Measurements from ENCODE around the gene TGFB1.

TGFB1 gene

DNA sequence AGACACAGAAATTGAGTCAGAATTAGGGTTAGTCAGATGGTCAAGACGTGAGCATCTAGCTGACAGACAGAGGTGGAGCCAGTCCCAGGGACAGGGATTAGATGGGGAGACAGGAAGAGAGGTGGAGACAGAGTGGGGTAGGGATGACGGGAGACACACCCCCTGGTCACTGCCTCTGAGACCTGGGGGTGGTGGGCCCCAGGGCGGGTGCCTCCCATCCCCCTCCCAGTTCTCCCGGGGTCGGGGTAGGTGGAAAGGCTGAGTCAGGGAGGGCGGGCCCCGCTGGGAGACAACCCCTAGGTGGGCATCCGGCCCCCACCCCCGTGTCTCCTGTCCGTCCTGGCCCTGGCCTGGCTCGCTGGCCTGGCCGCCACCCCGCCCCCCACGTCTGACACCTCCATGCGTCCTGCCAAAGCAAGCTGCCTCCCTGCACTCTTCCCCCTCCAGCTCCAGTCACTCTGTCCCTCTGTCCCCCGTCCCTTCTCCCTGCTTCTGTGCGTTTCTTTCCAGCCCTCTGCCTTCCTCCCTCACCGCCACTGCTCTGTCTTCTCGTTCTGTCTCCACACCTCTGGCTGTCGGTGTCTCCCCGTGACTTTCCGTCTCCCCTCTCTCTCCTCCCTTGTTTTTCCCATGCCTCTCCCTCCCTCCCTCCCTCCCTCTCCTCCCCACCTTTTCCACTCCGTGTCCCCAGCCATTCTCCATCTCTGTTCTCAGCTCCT is 28.6 kb downstream of the TGFB1 start:
- no peak for FAIRE-seq
- no peak for TF ChIP-seq POLR2A (IDR thresholded peaks at IDR 0.05; ENCODE audit: low read depth, low read length)
- TF ChIP-seq TAF1 (IDR thresholded peaks at IDR 0.05; ENCODE audit: borderline replicate concordance, low read depth, low read length), result no peak
- peak; percentile 39; the same call in 1 of the 2 replicates for TF ChIP-seq POLR2AphosphoS5 (IDR thresholded peaks at IDR 0.05; ENCODE audit: low read depth, low read length)
- DNase-seq (ENCODE audit: insufficient read length), result no peak

DNA sequence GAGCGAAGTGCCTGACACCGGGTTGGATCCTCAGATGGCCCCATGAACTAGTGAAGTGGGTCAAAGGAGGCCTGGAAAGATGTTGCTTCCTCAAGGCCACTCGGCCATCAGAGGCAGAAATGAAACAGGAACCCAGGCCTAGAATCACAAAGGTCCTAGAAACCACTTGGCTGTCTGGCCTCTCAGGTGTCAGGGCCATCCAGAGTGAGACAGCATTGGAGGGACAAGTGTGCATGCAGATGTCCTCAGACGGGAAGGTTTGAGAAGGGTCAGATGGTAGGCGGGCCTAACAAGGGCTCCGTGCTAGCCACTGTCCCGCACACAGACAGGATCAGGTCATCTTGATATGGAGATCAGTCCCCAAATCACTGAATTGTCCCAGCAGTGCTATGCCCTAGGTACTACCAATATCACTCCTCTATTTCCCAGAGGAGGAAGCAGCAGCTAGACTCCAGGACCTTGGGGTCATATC is 29.5 kb downstream of the TGFB1 start:
- FAIRE-seq (no peak), DNase-seq (ENCODE audit: insufficient read length) (no peak)
- no peak for TF ChIP-seq TAF1 (IDR thresholded peaks at IDR 0.05; ENCODE audit: borderline replicate concordance, low read depth, low read length)
- TF ChIP-seq POLR2AphosphoS5 (IDR thresholded peaks at IDR 0.05; ENCODE audit: low read depth, low read length), result no peak; the same call in 1 of the 2 replicates
- no peak for TF ChIP-seq POLR2A (IDR thresholded peaks at IDR 0.05; ENCODE audit: low read depth, low read length)

DNA sequence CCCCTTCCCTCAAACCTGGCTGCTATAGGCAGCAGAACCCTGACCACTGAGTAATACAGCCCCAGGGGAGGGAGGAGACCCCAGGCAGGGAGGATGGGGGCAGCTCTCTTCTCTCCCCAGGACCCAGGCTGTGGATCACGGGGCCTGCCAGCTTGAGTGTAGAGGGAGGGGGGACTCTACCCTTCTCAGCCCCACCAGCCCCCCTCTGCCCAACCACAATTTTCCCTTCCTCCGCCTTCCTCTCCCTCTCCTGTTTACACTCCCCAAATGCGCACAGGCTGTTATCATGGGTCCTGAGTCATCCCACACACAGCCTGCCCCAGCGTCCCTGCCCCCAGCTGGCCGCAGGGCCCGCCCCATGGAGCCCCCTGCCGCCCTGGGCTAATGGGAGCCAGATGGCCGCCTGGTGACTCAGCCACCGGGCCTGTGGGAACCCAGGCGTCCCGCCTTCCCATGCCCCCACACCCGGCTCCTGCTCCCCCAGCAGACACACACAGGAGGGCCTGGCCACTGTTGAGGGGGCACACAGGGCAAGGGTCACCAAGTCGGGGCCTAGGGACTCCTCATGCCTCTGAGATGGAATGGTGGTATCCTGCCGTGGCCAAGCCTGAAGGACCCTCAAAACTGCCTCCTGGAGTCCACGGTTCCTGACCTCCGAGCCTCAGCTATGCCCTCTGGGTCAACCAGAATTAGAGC is 30.1 kb downstream of the TGFB1 start:
- FAIRE-seq (no peak), DNase-seq (ENCODE audit: insufficient read length) (no peak)
- TF ChIP-seq POLR2A (IDR thresholded peaks at IDR 0.05; ENCODE audit: low read depth, low read length), result no peak
- no peak for TF ChIP-seq POLR2AphosphoS5 (IDR thresholded peaks at IDR 0.05; ENCODE audit: low read depth, low read length)
- no peak for TF ChIP-seq TAF1 (IDR thresholded peaks at IDR 0.05; ENCODE audit: borderline replicate concordance, low read depth, low read length)

DNA sequence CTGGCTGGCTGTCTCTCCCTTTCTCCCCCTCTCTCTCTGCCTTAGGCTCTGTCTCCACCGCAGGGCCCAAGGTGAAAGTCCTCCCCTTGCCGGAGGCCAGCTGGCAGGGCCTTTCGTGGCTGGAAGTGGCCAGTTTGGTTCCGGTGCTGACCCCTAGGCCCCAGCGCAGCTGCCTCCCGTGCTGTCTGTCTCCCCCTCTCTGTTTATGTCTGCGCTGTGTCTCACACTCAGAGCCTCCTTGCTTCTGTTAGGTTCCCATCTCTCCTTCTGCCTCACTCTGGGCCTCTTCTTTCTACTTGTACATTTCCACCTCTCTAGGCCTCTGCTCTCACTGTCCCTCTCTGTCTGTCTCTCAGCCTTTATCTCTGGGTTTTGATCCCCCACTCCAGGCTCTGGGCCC is 30.7 kb downstream of the TGFB1 start:
- no peak for DNase-seq (ENCODE audit: insufficient read length)
- TF ChIP-seq POLR2A (IDR thresholded peaks at IDR 0.05; ENCODE audit: low read depth, low read length), result no peak
- no peak; the same call in 1 of the 2 replicates for TF ChIP-seq POLR2AphosphoS5 (IDR thresholded peaks at IDR 0.05; ENCODE audit: low read depth, low read length)
- TF ChIP-seq TAF1 (IDR thresholded peaks at IDR 0.05; ENCODE audit: borderline replicate concordance, low read depth, low read length), result no peak
- no peak for FAIRE-seq

DNA sequence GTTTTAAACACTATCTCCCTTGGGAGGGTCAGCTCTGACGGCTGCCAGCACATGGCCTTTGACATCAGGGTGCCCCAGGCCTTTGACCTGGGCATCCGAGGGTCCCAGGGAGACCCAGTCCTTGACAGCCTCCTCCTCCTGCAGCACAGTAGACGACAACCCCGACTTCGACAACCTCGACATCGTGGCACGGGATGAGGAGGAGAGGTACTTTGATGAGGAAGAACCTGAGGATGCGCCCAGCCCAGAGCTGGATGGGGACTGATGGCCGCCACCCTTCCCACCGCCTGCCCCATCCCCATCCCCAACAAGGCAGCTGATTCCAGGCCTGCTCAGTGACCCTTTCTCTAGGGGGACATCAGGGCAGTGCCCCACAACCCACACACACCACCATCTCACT is 31.3 kb downstream of the TGFB1 start:
- TF ChIP-seq TAF1 (IDR thresholded peaks at IDR 0.05; ENCODE audit: borderline replicate concordance, low read depth, low read length) (no peak), POLR2A (IDR thresholded peaks at IDR 0.05; ENCODE audit: low read depth, low read length) (no peak), POLR2AphosphoS5 (IDR thresholded peaks at IDR 0.05; ENCODE audit: low read depth, low read length) (peak; percentile 49; the same call in 1 of the 2 replicates)
- DNase-seq (ENCODE audit: insufficient read length), result no peak
- no peak for FAIRE-seq

DNA sequence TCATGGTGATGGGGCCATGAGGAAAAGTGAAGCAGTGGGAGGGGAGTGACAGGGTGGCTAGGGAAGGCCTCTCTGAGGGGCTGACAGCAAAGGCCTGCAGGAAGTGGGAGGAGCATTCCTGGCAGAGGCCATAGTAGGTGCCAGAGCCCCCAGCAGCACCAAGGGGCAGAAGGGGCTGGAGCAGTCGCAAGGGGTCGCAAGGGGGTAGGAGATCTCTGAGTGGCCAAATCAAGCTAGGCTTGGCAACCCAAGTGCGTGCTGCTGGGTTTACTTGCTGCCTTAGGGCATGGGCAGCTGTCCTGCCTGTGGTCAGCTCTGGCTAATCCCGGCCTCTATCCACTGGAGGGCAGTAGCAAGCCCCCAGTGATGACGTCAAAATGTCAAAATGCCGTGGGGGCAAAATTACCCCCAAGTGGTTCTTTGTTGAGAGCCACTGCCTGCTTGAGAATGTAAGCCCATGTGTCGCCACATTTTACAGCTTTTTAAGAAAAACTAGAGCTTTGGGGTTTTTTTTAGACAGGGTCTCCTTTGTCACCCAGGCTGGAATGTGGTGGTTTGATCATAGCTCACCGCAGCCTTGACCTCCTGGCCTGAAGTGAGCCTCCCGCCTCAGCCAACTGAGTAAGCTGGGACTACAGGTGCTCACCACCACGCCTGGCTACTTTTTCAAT is 32.0 kb downstream of the TGFB1 start:
- TF ChIP-seq POLR2A (IDR thresholded peaks at IDR 0.05; ENCODE audit: low read depth, low read length) (0 out of 2 replicates have a peak, but pooled peaks have one; percentile 10), POLR2AphosphoS5 (IDR thresholded peaks at IDR 0.05; ENCODE audit: low read depth, low read length) (no peak)
- no peak for FAIRE-seq
- no peak for DNase-seq (ENCODE audit: insufficient read length)

DNA sequence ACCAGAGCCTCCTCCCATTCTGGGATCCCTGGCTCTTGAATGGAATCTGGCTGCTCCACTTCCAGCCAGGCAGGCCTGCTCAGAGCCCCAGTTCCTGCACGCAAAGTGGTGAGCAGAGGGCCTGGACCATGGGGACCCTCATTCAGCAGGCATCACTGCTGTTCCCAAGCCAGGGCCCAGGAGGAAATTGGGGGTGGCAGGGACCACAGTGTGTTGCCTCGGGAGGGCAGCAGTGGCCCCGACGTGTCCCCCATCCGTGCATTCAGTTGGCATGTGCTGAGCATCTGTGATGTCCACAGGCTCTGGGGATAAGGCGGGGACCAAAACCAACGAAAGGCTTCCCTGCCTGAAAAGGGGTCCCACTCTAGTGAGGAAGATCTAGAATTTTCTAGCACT is 32.5 kb downstream of the TGFB1 start:
- TF ChIP-seq TAF1 (IDR thresholded peaks at IDR 0.05; ENCODE audit: borderline replicate concordance, low read depth, low read length) (no peak), POLR2AphosphoS5 (IDR thresholded peaks at IDR 0.05; ENCODE audit: low read depth, low read length) (no peak), POLR2A (IDR thresholded peaks at IDR 0.05; ENCODE audit: low read depth, low read length) (no peak; the same call in 1 of the 2 replicates)
- DNase-seq (ENCODE audit: insufficient read length), result no peak
- no peak for FAIRE-seq

DNA sequence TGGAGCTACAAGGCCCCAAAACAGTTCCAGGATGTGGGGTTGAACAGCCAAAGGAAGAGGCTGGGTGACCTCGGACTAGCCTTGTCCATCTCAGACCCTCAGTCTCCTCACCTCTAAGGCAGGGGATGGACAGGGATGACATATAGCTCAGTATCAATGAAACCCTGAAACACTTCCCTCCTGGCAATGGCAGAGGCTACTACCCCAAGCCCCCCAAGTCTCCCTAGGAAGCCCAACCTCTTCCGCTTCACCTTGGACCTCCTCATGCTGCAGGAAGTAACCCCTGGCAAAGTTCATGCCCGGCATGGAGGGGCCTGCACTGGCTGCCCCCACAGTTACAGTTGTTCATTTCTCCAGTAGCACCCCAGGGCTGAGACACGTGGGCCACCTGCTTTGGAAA is 33.2 kb downstream of the TGFB1 start:
- TF ChIP-seq POLR2AphosphoS5 (IDR thresholded peaks at IDR 0.05; ENCODE audit: low read depth, low read length), result no peak
- DNase-seq (ENCODE audit: insufficient read length) (no peak), FAIRE-seq (no peak)

DNA sequence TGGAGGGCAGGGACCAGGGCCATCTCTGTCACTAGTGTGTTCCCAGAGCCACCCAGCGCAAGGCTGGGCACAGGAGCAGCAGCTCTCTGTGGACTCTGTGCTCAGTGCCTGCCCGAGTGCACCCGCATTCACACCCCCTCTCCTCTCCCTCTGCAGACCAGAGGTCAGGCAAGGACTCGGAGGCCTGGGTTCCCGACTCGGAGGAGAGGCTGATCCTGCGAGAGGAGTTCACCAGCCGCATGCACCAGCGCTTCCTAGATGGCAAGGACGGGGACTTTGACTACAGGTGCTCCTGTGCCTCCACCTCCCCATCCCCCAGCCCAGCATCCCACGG is 33.6 kb downstream of the TGFB1 start:
- no peak for TF ChIP-seq POLR2AphosphoS5 (IDR thresholded peaks at IDR 0.05; ENCODE audit: low read depth, low read length)
- no peak for TF ChIP-seq POLR2A (IDR thresholded peaks at IDR 0.05; ENCODE audit: low read depth, low read length)
- TF ChIP-seq TAF1 (IDR thresholded peaks at IDR 0.05; ENCODE audit: borderline replicate concordance, low read depth, low read length), result no peak
- DNase-seq (ENCODE audit: insufficient read length), result no peak
- FAIRE-seq, result no peak

DNA sequence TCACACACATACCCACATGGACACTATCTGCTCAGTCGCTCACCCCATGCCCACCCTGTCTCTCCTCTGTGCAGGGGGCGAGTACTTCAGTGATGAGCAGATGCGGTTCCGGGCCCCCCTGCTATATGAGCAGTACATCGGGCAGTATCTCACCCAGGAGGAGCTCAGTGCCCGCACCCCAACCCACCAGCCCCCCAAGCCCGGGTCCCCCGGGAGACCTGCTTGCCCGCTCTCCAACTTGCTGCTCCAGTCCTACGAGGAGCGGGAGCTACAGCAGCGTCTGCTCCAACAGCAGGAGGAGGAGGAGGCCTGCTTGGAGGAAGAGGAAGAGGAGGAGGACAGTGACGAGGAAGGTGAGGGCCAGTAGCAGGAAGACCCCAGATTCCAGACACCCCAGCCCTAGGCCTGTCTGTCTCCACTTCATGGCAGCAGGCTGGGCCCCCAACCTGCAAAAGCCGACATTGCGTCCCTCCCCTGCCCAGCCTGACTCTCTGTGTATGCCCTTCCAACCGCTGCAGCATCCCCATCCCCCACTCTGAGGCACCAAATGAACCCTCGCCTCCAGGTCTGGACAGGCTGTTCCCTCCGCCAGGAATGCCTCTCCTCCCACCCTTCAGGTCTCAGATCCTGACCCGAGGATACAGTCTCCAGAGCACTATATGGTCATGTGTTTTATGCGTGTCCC is 34.1 kb downstream of the TGFB1 start:
- TF ChIP-seq POLR2AphosphoS5 (IDR thresholded peaks at IDR 0.05; ENCODE audit: low read depth, low read length) (peak; percentile 51), POLR2A (IDR thresholded peaks at IDR 0.05; ENCODE audit: low read depth, low read length) (no peak)
- no peak for FAIRE-seq
- no peak for DNase-seq (ENCODE audit: insufficient read length)

DNA sequence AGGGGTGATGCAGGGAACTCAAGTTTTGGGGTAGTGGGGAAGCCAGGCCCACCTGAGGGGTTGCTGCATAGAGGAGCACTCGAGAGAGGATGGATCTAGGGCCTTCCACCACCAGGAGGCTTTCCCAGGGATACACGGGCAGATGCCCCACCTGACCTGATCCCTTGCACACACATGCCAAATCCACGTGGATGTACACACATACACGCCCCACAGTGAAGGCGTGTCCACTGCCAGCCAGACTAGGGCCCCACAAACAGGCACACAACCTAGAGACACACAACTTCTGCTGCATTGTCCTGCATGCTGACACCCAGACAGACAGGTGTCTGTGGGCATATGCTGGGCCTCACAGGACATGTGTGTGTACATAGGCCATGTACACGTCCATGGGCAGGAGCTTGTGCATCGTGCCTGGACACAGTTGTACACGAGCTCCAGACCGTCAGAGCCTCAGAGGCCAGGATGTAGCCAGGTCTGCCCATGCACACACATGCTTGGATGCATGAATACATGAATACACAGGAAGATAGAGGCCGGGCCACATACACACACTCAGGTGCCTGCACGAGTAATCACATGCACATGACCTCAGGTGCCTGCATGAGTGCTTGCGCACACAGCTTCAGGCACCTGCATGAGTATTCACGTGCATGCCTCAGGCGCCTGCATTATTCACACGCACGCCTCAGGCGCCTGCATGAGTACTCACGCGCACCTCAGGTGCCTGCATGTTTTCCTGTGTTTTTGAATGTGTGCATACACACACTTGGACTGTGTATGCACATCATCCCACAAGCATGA is 34.8 kb downstream of the TGFB1 start:
- DNase-seq (ENCODE audit: insufficient read length) (no peak), FAIRE-seq (no peak)
- peak; percentile 23 for TF ChIP-seq POLR2AphosphoS5 (IDR thresholded peaks at IDR 0.05; ENCODE audit: low read depth, low read length)
- TF ChIP-seq POLR2A (IDR thresholded peaks at IDR 0.05; ENCODE audit: low read depth, low read length), result no peak; the same call in 1 of the 2 replicates
- TF ChIP-seq TAF1 (IDR thresholded peaks at IDR 0.05; ENCODE audit: borderline replicate concordance, low read depth, low read length), result no peak
